WERI-Rb-1 (cell line): ENCODE data around the gene PLPPR1.

Experiments used
- DNase-seq: peaks from one replicate; pipeline ENCODE4 v3.0.0-alpha.2; 2020
- H3K27ac ChIP-seq: fragments of 250-450 bp; sonication (Bioruptor Pico); 2 replicates; pipeline ENCODE4 v1.5.1; 2020; ENCODE audit warnings: mild to moderate bottlenecking, moderate library complexity
- H3K27me3 ChIP-seq: fragments of 250-450 bp; sonication (Bioruptor Pico); 2 replicates; pipeline ENCODE4 v1.5.1; 2021; ENCODE audit warnings: mild to moderate bottlenecking, low read depth, moderate library complexity; ENCODE audit not compliant: insufficient read depth, severe bottlenecking
- H3K36me3 ChIP-seq: fragments of 250-450 bp; sonication (Bioruptor Pico); 2 replicates; pipeline ENCODE4 v1.5.1; 2020; ENCODE audit warnings: mild to moderate bottlenecking, moderate library complexity
- H3K4me3 ChIP-seq: 2 replicates; pipeline ENCODE4 v1.5.1; 2011; ENCODE audit warnings: low read depth, mild to moderate bottlenecking, control low read depth, low read length
- H3K9me3 ChIP-seq: fragments of 250-450 bp; sonication (Bioruptor Pico); 2 replicates; pipeline ENCODE4 v1.5.1; 2021; ENCODE audit warnings: mild to moderate bottlenecking, moderate library complexity; ENCODE audit not compliant: severe bottlenecking
- TF ChIP-seq, protein P1 (sequence below): IDR thresholded peaks from 2 replicates; pipeline ENCODE4 v1.5.1; 2011; ENCODE audit warnings: low read depth, mild to moderate bottlenecking, control low read depth, inconsistent platforms, low read length

Gene PLPPR1

DNA sequence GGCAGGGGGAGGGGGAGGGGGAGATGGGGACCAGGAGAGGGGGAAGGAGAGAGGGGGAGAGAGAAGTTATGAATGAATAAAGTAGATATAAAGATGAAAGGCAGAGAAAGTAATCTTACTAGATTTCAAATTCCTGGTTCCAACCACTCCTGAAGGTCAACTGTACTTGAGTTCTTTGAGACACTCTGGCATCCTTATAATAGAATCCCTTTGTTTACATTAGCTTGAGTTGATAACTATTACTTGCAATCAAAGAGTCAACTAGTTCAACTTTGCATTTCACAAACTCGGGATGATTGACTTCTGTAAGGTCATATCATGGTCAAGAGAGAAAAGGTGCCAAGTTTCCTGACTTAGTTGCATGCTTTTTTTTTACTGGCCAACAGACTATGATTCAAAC, 314.1 kb downstream of the PLPPR1 start:
- DNase-seq, result no peak

DNA sequence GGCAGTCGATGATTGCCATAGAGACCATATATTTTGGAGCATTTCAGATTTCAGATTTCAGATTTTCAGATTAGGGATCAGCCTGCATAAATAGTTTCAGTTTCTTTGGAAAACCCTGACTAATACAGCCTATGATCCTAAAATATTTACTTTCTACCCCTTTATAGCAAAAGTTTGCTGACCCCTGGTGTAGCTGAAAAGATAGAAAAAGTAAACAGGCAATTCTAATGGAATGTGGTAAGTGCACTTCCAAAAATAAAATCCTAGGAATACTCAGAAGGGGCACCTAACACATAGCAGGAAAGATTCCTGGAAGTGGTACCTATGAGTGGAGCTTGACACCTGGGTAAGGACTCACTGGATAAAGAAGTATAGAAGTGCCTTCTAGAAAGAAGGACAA, 321.8 kb downstream of the PLPPR1 start:
- no peak overlapping the region for H3K27ac ChIP-seq

More for the DNA sequence above, 314.1 kb downstream of the PLPPR1 start:
- Histone ChIP-seq H3K36me3 (no peaks in the 10 kb centered on the region), H3K27me3 (no peaks in the 10 kb centered on the region), H3K27ac (no peak overlapping the region), H3K4me3 (no peak overlapping the region), H3K9me3 (no peaks in the 10 kb centered on the region)
- TF ChIP-seq, protein P1, sequence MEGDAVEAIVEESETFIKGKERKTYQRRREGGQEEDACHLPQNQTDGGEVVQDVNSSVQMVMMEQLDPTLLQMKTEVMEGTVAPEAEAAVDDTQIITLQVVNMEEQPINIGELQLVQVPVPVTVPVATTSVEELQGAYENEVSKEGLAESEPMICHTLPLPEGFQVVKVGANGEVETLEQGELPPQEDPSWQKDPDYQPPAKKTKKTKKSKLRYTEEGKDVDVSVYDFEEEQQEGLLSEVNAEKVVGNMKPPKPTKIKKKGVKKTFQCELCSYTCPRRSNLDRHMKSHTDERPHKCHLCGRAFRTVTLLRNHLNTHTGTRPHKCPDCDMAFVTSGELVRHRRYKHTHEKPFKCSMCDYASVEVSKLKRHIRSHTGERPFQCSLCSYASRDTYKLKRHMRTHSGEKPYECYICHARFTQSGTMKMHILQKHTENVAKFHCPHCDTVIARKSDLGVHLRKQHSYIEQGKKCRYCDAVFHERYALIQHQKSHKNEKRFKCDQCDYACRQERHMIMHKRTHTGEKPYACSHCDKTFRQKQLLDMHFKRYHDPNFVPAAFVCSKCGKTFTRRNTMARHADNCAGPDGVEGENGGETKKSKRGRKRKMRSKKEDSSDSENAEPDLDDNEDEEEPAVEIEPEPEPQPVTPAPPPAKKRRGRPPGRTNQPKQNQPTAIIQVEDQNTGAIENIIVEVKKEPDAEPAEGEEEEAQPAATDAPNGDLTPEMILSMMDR, result no peak

DNA sequence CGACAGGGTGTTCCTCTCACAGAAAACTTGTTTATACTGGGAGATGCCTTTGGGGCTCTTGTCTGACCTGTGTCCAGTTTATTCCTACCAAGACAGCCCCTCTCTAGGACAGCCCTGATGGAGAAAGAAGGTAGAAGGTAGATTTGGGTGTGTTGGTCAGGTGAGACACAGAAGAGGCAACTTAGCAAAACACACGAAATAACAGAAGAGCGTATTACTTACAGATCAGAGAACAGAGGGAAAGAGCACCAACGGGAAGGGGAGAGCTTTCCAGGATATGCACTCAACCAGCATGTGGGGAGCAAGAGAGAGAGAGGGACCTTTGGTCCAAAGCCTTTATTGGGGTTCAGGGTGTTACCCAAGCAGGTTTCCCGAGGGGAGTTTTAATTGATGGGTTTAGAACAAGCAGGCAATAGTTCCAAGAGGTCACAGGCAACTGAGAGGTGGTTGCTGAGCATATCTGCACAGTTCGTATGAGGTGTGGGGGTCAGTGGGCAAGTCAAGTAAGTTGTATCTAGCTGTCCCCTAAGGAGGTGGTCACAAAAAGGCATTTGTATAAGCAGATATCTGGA, 324.5 kb downstream of the PLPPR1 start:
- no peak overlapping the region for H3K4me3 ChIP-seq
- no peak for DNase-seq
- TF ChIP-seq, protein P1, result no peak
- H3K27ac ChIP-seq, result no peak overlapping the region
- H3K36me3 ChIP-seq, result no peaks in the 10 kb centered on the region
- H3K27me3 ChIP-seq, result no peaks in the 10 kb centered on the region
- no peaks in the 10 kb centered on the region for H3K9me3 ChIP-seq

More for the DNA sequence above, 321.8 kb downstream of the PLPPR1 start:
- Histone ChIP-seq H3K36me3 (no peaks in the 10 kb centered on the region), H3K27me3 (no peaks in the 10 kb centered on the region), H3K4me3 (no peak overlapping the region), H3K9me3 (no peaks in the 10 kb centered on the region)
- DNase-seq, result no peak
- TF ChIP-seq, protein P1, result no peak

DNA sequence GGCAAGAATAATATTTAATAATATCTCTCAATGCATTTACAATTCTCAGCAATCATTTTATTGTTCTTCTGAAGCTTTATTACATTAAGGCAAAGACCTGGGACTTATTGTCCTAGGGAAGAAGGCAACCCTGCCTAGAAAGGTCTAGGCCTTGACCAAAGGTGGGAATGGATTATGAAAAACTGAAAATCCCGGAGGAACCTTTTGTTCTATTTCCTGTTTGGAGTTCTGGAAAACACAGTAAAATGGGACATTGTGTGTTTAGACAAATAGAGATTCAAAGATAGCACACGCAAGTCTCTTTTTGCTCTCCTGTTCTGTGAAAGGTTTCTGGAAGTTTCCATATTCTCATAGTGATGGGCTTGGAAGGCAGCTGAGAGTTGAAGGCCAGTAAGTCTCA, 325.2 kb downstream of the PLPPR1 start:
- TF ChIP-seq, protein P1, result no peak
- H3K4me3 ChIP-seq, result no peak overlapping the region
- DNase-seq, result no peak
- no peak overlapping the region for H3K27ac ChIP-seq
- H3K9me3 ChIP-seq, result no peaks in the 10 kb centered on the region
- no peaks in the 10 kb centered on the region for H3K36me3 ChIP-seq
- H3K27me3 ChIP-seq, result no peaks in the 10 kb centered on the region

DNA sequence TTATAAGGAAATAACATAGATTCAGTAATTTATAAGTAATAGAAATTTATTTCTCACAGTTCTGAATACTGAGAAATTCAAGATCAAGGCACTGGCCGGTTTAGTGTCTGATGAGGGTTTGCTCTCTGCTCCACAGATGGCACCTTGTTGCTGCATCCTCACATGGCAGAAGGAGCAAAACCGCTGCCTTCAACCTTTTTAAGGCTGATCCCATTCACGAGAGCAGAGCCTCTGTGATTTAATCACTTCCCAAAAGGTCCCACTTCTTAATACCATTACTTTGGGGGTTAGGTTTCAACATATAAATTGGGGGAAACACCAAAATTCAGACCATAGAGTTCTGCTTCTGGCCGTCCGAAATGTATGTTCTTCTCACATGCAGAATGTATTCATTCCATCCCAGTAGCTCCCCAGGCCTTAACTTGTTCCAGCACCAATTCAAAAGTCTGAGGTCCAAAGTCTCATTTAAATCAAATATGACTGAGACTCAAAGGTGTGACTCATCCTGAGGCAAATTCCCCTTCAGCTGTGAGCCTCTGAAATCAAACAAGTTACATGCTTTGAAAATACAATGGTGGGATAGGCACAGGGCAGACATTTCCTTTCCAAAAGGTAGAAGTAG, 325.7 kb downstream of the PLPPR1 start:
- TF ChIP-seq, protein P1, result no peak
- no peak for DNase-seq
- H3K27me3 ChIP-seq, result no peaks in the 10 kb centered on the region
- no peaks in the 10 kb centered on the region for H3K9me3 ChIP-seq
- no peak overlapping the region for H3K27ac ChIP-seq
- no peak overlapping the region for H3K4me3 ChIP-seq
- H3K36me3 ChIP-seq, result no peaks in the 10 kb centered on the region
